GM12878 (cell line): ENCODE results near the gene AOPEP. TPM values are rescaled to one million over a fixed set of nuclear protein-coding genes. Genes with fewer than 3 reads are reported as not detected.
A peak's percentile ranks its signal among the peaks of the same experiment; 100 is the strongest.

ENCODE experiments used
- ATAC-seq: fragments of 200-7000 bp; cut with Tn5 transposase; 3 replicates; pipeline ENCODE4 v1.9.1; 2020; ENCODE audit warnings: mild to moderate bottlenecking, moderate library complexity
- BruUV-seq: library from RNA; stranded (reverse); fragments of 400-500 nt; replicated peaks from 2 replicates; lab custom pipeline; 2021; lab: Mats Ljungman, UMichigan
- CTCF ChIA-PET: fragments of 300-600 bp; sonication (Branson Sonifier 250); formaldehyde crosslinking; extraction: SDS; loops from one replicate; lab custom pipeline; 2021; ENCODE audit warnings: inconsistent platforms; lab: Yijun Ruan, JAX
- POLR2A ChIA-PET: fragments of 350-600 bp; formaldehyde crosslinking; extraction: SDS; loops from one replicate; lab custom pipeline; 2021; ENCODE audit warnings: inconsistent platforms; lab: Charles Lee
- RAD21 ChIA-PET: fragments of 300-600 bp; sonication (Branson Sonifier 250); formaldehyde crosslinking; loops from one replicate; lab custom pipeline; 2023; ENCODE audit warnings: antibody characterized with exemption; ENCODE audit not compliant: unreplicated experiment; lab: Charles Lee
- SMC1A ChIA-PET: fragments of 300-600 bp; sonication (Branson Sonifier 250); formaldehyde crosslinking; loops from one replicate; lab custom pipeline; 2023; ENCODE audit not compliant: unreplicated experiment, uncharacterized antibody; lab: Charles Lee
- DNase-seq: peaks from one replicate; pipeline ENCODE4 v3.0.0-alpha.2; 2011; ENCODE audit warnings: low read depth, low spot score
- FAIRE-seq: peaks from 3 replicates; lab custom pipeline; 2011; peaks lifted over from hg19 to GRCh38; lab: Jason Lieb, UNC
- H2AFZ ChIP-seq: 2 replicates; pipeline ENCODE4 v1.6.0; 2011; ENCODE audit warnings: low read depth, low read length, control low read depth; ENCODE audit not compliant: control insufficient read depth
- H3K27ac ChIP-seq: 2 replicates; pipeline ENCODE4 v1.5.1; 2011; ENCODE audit warnings: control low read depth; ENCODE audit not compliant: control insufficient read depth, insufficient read depth
- H3K27me3 ChIP-seq, 2 experiments: replicated peaks in 1 of 2; 2 replicates each; pipeline versions ENCODE4 v1.6.0 to v1.6.1; 2011; ENCODE audit warnings: low read length in 1 of 2; ENCODE audit not compliant: control insufficient read depth in 2 of 2, insufficient read depth in 2 of 2
- H3K36me3 ChIP-seq, 2 experiments: 2 replicates each; pipeline ENCODE4 v1.5.1; 2011; ENCODE audit warnings: low read length in 1 of 2; ENCODE audit not compliant: control insufficient read depth in 2 of 2, insufficient read depth in 2 of 2
- H3K4me1 ChIP-seq: 2 replicates; pipeline ENCODE4 v1.6.1; 2011; ENCODE audit warnings: mild to moderate bottlenecking, low read length, moderate library complexity, mixed read lengths; ENCODE audit not compliant: control insufficient read depth, insufficient read depth
- H3K4me2 ChIP-seq: 2 replicates; pipeline ENCODE4 v1.6.0; 2011; ENCODE audit warnings: control low read depth; ENCODE audit not compliant: control insufficient read depth, insufficient read depth
- H3K4me3 ChIP-seq: fragments of 200-600 bp; sonication (generic); 2 replicates; pipeline ENCODE4 v1.5.1; 2016
- H3K79me2 ChIP-seq: 2 replicates; pipeline ENCODE4 v1.6.0; 2011; ENCODE audit warnings: low read length; ENCODE audit not compliant: control insufficient read depth, insufficient read depth
- H3K9ac ChIP-seq: 2 replicates; pipeline ENCODE4 v1.8.0; 2011; ENCODE audit warnings: low read length, control low read depth, mixed read lengths; ENCODE audit not compliant: control insufficient read depth, insufficient read depth
- H3K9me3 ChIP-seq: replicated peaks from 3 replicates; pipeline ENCODE4 v1.5.1; 2011; ENCODE audit warnings: mild to moderate bottlenecking, low read length; ENCODE audit not compliant: control insufficient read depth, insufficient read depth
- H4K20me1 ChIP-seq: 2 replicates; pipeline ENCODE4 v1.6.0; 2011; ENCODE audit not compliant: control insufficient read depth, insufficient read depth
- BCL3 ChIP-seq: IDR thresholded peaks from 2 replicates; pipeline ENCODE4 v1.6.1; 2011; ENCODE audit warnings: borderline replicate concordance, low read depth, mild to moderate bottlenecking, moderate library complexity, low read length; ENCODE audit not compliant: insufficient read depth, poor library complexity, severe bottlenecking
- CREM ChIP-seq: IDR thresholded peaks from 2 replicates; pipeline ENCODE4 v1.6.1; 2014; ENCODE audit warnings: antibody characterized with exemption, low read depth
- MTA2 ChIP-seq: fragments of 450-650 bp; IDR thresholded peaks from 2 replicates; pipeline ENCODE4 v1.6.1; 2016; ENCODE audit warnings: low read depth, mild to moderate bottlenecking, moderate library complexity
- MXI1 ChIP-seq: fragments of 150-350 bp; IDR thresholded peaks from 2 replicates; pipeline ENCODE4 v1.6.1; 2011; ENCODE audit warnings: low read depth, mild to moderate bottlenecking, inconsistent platforms, low read length, improper control_type of control experiment
- MYB ChIP-seq: fragments of 150-350 bp; IDR thresholded peaks from 2 replicates; pipeline ENCODE4 v1.6.1; 2014; ENCODE audit warnings: mild to moderate bottlenecking, low read depth, low read length, borderline replicate concordance
- NFIC ChIP-seq: IDR thresholded peaks from 2 replicates; pipeline ENCODE4 v1.6.1; 2012; ENCODE audit warnings: low read depth, mild to moderate bottlenecking, inconsistent platforms, low read length, moderate library complexity
- RAD51 ChIP-seq: fragments of 450-650 bp; IDR thresholded peaks from 2 replicates; pipeline ENCODE4 v1.6.1; 2016; ENCODE audit warnings: moderate library complexity, mild to moderate bottlenecking, inconsistent platforms
- RUNX3 ChIP-seq: IDR thresholded peaks from 2 replicates; pipeline ENCODE4 v1.6.1; 2012; ENCODE audit warnings: low read length, inconsistent platforms
- WGBS: methylation state at CpG from one replicate; pipeline ENCODE4 v1.1.6; 2016; ENCODE audit warnings: low lambda C conversion rate; ENCODE audit not compliant: insufficient replicate concordance, insufficient coverage; ENCODE audit errors: missing lambda C conversion rate; 5-methylcytosine and 5-hydroxymethylcytosine counted together
- in situ Hi-C: fragments of 300-500 bp; cut with MboI; formaldehyde crosslinking; loops from 9 replicates; pipeline ENCODE4 v1.14.3; 2018; ENCODE audit warnings: mixed read lengths
- intact Hi-C: fragments of 100-400 bp; cut with micrococcal nuclease; formaldehyde crosslinking; loops from one replicate; pipeline ENCODE4 v1.14.2; 2022; ENCODE audit not compliant: unreplicated experiment
- polyA plus RNA-seq, 11 experiments: library from polyadenylated mRNA; depleted of rRNA in 4 of 11; unstranded in 6 of 11; stranded (reverse) in 5 of 11; fragments of >200 nt; fragmentation: Nextera tagmentation in 4 of 11; fragmentation: Illumina TruSeq in 1 of 11; extraction: Ambion mirVana in 4 of 11; extraction: Trizol in 1 of 11; gene quantifications; 1 replicate in 1 of 11; 2 replicates in 10 of 11; pipeline versions ENCODE4 v1.2.1 to v1.2.3, GENCODE V29; 2011 to 2016; ENCODE audit warnings: inconsistent platforms in 2 of 11, missing spikeins in 2 of 11, low read depth in 1 of 11
- total RNA-seq, 4 experiments: library from RNA; depleted of rRNA in 3 of 4; stranded (reverse); fragments of >200 nt in 3 of 4; fragmentation: Illumina TruSeq in 1 of 4; extraction: Trizol in 1 of 4; gene quantifications; 2 replicates each; pipeline versions ENCODE4 v1.2.1 to v1.2.3, GENCODE V29; 2013 to 2021

AOPEP gene
- total and polyA plus RNA-seq, 10 of the 15 experiments (the other 5 are each of a cell fraction or from before 2014, with no cell fraction given): 2.3 to 16.9 (median 10.1) TPM

GRCh38 chr9:95116808-95117204 is 390.3 kb downstream of the AOPEP start:
- Histone ChIP-seq H2AFZ (no peak overlapping the region), H3K79me2 (no peaks in the 10 kb centered on the region), H3K36me3 (no peaks in the 10 kb centered on the region), H3K4me2 (no peak overlapping the region), H3K9ac (no peak overlapping the region), H3K27me3 (no peaks in the 10 kb centered on the region), H3K9me3 (no peaks in the 10 kb centered on the region), H4K20me1 (no peaks in the 10 kb centered on the region), H3K27ac (peak overlapping the region; percentile 40; the same call in 1 of the 2 replicates), H3K4me1 (peaks cover 13% of the 10 kb centered on the region), H3K4me3 (no peak overlapping the region)
- intact Hi-C loops (no loop called here), in situ Hi-C loops (no loop called here)
- ATAC-seq: no peak
- RAD21 ChIA-PET: interaction anchor here (1.1 kb wide), 1 partner anchor 51 kb away, joined by 4 read pairs; no protein-coding TSS in a partner anchor
- WGBS: 73% methylated on average over 1 of the region's 1 CpG
- CTCF ChIA-PET: interaction anchor here (1.2 to 5.6 kb wide), 3 partner anchors 8 to 435 kb away, joined by 3 to 58 read pairs (median 5); no protein-coding TSS in a partner anchor
- DNase-seq: no peak
- POLR2A ChIA-PET: interaction anchor here (1.0 kb wide), 1 partner anchor 256 kb away, joined by 3 read pairs; no protein-coding TSS in a partner anchor
- FAIRE-seq: no peak
- TF ChIP-seq RAD51 (no peak), MTA2 (no peak), MYB (no peak), RUNX3 (no peak), MXI1 (no peak), BCL3 (no peak), NFIC (no peak), CREM (no peak)
- no TSS peak for BruUV-seq
- SMC1A ChIA-PET: interaction anchor here (1.3 to 2.0 kb wide), 3 partner anchors 9 to 447 kb away, joined by 3 to 6 read pairs (median 4); no protein-coding TSS in a partner anchor
